Measurements from ENCODE around the gene TUBGCP4.

DNA sequence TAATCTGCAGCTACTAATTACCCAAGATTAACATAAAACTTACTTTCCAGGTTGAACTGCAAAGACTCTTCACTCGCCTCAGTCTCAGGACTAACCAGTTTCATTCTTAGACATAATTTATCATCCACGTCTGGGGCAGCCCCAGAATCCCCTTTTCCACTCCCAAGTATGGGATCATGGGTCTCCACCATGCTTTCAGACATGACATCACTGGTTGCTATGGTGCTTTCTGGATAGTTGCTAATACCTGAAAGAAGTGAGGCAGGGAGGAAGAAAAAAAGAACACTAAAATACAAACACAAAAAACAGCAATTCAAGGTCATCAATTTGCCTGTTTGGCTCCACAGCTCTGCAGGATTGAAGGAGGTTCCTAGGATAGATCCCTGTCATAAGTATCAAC is 75.4 kb downstream of the TUBGCP4 start:
- TF ChIP-seq, protein P1, sequence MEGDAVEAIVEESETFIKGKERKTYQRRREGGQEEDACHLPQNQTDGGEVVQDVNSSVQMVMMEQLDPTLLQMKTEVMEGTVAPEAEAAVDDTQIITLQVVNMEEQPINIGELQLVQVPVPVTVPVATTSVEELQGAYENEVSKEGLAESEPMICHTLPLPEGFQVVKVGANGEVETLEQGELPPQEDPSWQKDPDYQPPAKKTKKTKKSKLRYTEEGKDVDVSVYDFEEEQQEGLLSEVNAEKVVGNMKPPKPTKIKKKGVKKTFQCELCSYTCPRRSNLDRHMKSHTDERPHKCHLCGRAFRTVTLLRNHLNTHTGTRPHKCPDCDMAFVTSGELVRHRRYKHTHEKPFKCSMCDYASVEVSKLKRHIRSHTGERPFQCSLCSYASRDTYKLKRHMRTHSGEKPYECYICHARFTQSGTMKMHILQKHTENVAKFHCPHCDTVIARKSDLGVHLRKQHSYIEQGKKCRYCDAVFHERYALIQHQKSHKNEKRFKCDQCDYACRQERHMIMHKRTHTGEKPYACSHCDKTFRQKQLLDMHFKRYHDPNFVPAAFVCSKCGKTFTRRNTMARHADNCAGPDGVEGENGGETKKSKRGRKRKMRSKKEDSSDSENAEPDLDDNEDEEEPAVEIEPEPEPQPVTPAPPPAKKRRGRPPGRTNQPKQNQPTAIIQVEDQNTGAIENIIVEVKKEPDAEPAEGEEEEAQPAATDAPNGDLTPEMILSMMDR (IDR thresholded peaks at IDR 0.05): no peak
- TF ChIP-seq POLR2A (IDR thresholded peaks at IDR 0.05): no peak
